G401.6 (cell line): ENCODE data around the gene PNPLA3.

Experiments
- FAIRE-seq: peaks from 2 replicates; lab custom pipeline; 2012; peaks lifted over from hg19 to GRCh38; lab: Jason Lieb, UNC

Gene PNPLA3

DNA sequence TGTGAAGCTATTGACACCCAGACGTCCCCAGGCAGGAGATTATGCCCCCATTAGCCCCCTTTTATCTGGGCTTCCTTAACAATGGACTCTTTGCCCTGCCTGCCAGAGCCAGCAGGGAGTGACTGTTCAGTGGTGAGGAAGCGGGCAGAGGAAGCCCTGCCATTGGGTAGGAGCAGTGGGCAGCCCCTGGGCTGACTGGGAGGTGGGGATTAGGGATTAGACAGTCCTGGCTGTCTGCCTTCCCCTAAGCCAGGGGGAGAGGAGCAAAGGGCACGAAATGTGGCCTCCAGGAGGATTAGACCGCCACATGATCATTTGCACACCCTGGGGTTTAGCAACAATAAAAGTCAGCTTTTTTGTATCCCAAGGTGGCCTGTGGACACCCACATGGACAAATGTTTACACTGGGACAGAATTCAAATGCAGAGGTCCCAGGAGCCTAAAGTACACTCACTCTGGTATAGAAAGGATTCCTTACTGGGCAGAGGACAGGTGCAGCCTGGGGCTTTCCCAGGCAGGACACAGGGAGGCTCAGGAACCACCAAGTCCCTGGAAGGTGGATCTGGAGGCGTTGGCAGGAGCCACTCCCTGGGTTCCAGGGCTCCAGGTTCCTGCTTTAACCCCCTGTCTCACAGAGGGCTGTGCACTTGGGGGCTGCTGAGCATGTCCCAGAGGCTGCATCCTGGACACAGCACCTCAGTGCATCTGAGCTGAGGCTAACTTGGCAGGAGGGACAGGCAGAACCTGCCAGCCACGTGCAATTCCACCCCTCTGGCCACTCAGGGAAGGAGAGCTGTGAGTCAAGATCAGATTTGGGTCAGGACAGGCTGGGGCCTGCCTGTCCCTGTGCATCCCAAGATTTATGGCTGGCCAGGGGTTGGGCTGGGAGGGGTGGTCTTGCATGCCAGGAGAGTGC lies 2.1 kb downstream of the PNPLA3 start:
- no peak for FAIRE-seq

DNA sequence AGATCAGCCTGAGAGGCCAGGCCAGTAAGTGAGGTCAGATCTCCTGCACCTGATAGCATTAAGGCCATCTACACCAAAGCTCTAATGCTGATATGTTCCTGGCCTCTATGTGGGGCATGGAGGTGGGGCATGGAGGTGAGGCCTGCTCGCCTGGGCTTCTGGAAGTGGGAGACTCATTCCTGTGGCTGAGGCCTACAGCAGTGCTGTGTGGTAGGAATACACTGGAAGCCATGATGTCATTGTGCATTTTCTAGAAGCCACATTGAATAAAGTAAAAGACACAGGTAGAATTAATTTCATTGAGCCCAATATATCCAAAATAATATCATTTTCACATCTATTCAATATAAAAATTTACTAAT lies 2.7 kb downstream of the PNPLA3 start:
- FAIRE-seq: no peak

DNA sequence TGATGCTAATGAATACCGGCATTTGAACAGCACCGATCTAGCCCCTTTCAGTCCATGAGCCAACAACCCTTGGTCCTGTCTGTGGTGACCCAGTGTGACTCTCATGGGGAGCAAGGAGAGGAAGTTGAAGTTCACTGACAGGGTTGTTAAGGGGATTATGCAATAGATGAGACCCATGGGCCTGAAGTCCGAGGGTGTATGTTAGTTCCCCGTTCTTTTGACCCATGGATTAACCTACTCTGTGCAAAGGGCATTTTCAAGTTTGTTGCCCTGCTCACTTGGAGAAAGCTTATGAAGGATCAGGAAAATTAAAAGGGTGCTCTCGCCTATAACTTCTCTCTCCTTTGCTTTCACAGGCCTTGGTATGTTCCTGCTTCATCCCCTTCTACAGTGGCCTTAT lies 4.9 kb downstream of the PNPLA3 start:
- FAIRE-seq: no peak

DNA sequence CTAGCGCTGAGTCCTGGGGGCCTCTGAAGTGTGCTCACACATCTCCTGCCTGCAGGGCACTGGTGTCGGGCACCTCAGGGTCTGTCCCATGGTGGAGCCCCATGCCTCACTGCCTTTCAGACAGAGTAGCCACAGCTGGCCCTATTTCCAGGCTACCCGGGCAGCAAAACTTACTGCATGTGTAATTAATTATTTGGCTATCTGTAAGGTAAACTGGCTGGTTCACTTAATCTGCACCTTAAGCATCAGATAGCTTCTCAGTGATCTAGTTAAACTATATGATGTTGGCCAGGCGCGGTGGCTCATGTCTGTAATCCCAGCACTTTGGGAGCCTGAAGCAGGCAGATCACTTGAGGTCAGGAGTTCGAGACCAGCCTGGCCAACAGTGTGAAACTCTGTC lies 5.3 kb downstream of the PNPLA3 start:
- no peak for FAIRE-seq

DNA sequence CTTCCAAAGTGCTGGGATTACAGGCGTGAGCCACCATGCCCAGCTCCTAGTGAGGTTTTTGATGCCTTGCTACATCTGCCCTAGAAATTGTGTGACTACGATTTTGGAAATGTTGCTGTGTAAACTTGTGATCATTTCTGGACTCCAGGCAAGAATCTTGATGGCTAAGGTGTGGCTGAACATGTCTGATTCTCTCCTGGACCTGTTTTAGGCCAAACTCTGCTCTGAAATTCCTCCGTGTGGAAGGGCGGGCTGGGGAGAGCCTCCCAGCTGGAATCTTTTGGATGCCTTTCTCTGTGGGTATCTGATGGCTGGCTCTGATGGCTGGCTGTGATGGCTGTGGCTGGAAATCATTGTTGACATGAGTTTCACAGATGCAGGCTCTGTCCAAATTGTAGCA lies 8.2 kb downstream of the PNPLA3 start:
- no peak for FAIRE-seq

DNA sequence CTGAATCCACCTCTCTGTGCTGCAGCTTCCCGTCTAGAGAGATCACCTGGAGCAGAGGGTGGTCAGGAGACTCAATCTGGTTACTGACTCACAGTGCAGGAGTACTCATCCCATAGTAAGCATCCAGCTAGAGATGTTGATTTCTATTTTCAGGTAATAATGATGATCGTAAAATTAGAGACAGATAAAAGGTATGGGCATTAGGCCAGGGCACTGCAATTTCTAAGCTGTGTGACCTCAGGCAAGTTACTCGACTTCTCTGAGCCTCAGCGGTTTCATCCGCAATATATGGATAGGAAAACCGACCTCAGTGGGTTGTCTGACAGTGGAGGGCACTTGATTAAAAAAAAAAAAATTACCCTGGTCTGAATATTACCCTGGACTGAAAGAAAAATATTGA lies 17.8 kb downstream of the PNPLA3 start:
- no peak for FAIRE-seq

DNA sequence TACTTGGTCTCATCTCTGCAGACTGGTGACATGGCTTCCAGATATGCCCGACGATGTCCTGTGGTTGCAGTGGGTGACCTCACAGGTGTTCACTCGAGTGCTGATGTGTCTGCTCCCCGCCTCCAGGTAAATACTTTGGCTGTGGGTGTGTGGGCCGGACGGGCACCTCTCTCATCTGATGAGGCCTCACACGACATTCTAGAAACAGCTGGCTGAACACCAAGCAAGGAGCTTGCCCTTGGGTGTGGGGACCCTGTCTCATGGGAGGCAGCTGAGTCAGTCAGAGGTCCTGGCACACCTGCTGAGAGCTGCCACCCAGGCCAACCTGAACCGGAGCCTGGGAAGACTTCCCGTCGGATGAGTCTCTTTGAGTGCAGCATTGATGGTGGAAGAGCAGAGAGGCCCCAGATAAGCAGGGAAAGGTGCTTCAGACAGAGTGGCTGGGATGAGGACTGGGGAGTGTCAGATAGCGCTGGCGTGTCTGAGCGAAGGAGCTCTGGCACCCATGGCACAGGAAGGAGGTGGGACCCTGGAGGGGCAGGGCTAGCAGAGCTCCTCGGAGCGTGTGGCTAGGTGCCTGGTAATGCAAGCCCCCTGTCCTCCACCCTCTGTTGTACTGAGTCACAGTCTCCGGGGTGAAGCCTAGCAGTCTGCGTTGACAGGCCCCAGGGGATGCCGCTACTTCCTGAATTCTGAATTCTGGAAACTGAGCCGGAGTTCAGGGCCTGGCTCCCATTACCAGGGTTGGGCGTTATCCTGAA lies 21.2 kb downstream of the PNPLA3 start:
- no peak for FAIRE-seq

DNA sequence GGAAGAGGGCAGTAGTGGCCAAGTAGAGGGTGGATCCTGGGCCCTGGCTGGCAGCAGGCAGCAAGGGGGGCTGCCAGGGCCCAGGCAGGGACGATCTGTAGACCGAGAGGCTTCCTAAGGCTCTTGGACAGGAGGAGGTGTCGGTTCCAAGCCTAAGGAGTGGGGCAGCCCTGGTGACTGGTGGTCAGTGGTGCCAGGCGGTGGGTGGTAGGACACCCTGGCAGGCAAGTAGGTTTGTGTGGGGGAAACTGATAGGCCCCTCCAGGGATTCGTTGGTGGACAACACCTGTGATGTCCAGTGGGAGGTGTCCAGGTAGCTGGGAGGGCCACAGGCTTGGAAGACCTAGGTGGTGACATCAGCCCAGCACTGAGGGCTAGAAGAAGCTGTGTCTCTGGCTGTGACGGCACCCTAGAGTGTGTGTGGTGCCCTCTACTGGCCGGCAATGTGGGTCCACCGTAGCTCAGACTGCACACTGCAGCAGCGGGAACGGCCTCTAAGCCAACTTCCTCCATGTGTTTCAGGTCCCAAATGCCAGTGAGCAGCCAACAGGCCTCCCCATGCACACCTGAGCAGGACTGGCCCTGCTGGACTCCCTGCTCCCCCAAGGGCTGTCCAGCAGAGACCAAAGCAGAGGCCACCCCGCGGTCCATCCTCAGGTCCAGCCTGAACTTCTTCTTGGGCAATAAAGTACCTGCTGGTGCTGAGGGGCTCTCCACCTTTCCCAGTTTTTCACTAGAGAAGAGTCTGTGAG lies 22.2 kb downstream of the PNPLA3 start:
- no peak for FAIRE-seq

DNA sequence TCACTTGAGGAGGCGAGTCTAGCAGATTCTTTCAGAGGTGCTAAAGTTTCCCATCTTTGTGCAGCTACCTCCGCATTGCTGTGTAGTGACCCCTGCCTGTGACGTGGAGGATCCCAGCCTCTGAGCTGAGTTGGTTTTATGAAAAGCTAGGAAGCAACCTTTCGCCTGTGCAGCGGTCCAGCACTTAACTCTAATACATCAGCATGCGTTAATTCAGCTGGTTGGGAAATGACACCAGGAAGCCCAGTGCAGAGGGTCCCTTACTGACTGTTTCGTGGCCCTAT lies 22.7 kb downstream of the PNPLA3 start:
- FAIRE-seq: no peak

DNA sequence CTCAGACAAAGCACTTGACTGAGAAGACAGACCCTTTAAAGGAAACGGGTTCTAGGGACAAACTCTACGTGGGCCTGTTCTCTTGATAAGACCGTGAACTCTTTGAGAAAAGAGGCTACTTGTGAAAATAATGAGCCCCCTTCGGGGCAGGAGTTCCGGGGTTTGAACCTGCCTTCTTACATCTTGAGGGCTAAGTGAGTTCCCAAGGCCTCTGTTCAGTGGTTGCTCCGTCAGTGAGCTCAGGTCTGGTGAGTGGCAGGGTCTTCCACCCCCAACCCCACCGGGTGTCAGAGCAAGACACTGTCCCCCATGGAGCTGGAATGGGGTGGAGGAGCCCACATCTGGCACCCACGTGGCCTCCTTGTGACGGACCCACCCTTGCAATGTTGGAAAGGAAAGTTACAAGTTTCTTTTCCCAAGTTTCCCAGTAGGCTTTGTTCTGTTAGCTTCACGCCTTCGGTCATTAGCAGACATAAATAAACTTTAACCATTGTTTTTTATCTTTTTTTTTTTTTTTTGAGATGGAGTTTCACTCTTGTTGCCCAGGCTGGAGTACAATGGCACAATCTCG lies 25.3 kb downstream of the PNPLA3 start:
- no peak for FAIRE-seq

DNA sequence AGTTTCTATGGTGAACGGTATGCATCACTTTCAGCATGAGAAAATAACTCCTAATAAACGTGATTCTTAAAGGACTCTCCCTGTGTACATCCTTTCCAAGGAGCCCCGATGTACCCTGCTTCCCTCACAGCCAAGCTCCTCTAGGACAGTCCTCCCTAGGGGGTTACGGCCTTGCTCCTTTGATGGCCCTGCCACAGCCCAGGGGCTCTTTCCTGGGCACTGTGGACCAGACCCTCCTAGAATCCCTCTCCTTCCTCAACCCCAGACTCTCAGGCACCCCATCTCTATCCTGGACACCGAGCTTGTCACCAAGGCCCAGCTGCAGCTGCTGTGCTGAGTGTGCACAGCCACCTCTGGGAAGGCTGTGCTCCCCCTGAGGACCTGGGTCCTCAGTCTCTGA lies 27.8 kb downstream of the PNPLA3 start:
- no peak for FAIRE-seq

DNA sequence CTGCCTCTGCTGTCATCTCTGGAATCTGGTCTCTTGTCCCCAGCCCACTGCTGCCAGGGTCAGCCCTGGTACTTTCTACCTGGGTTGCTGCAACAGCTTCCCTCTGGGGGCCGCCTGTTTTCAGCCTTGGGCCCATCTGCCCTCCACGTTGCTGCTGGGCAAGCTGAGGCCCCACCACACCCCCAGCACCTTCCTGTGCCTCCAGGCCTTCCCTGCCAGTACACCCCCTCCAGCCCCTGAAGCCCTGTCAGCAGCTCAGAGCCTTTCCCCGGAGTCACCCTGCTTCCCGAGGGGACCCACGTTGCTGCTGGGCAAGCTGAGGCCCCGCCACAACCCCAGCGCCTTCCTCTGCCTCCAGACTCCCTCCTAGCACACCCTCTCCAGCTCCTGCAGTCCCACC lies 28.4 kb downstream of the PNPLA3 start:
- no peak for FAIRE-seq

DNA sequence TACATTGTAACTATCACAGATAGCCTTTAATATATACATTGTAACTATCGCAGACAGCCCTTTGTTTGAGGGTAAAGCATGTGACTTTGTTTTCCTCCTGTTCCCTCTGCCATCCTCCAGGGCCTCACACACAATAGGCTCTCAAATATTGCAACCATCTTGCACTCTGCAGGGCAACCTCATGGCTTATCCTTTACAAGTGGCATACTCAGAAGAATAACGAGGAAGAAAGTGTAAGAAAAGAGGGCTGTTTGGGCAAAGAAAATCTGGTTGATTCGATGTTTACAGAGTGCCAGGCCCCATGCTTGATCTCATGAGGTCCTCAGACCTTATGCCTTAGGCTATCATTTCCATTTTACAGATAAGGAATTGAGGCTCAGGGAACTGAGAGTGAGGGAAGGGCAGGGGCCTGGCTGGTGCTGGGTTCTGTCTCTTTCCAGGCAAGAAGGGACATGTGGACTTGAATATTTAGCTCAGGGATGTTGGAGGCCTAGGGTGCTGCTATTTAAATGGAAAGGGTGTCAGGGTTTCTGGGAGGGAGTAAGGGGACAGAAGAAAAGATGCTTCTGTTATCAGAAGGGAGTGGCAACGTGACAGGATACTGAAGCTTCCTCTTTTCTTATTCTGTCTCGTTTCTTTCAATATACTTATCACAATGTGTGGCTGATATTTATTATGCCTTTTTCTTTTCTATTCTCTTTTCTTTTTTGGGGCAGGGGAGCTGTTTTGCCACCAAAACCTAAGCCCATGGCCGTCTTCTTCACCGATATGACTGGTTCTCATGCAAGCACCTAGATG lies 30.6 kb downstream of the PNPLA3 start:
- FAIRE-seq: no peak

DNA sequence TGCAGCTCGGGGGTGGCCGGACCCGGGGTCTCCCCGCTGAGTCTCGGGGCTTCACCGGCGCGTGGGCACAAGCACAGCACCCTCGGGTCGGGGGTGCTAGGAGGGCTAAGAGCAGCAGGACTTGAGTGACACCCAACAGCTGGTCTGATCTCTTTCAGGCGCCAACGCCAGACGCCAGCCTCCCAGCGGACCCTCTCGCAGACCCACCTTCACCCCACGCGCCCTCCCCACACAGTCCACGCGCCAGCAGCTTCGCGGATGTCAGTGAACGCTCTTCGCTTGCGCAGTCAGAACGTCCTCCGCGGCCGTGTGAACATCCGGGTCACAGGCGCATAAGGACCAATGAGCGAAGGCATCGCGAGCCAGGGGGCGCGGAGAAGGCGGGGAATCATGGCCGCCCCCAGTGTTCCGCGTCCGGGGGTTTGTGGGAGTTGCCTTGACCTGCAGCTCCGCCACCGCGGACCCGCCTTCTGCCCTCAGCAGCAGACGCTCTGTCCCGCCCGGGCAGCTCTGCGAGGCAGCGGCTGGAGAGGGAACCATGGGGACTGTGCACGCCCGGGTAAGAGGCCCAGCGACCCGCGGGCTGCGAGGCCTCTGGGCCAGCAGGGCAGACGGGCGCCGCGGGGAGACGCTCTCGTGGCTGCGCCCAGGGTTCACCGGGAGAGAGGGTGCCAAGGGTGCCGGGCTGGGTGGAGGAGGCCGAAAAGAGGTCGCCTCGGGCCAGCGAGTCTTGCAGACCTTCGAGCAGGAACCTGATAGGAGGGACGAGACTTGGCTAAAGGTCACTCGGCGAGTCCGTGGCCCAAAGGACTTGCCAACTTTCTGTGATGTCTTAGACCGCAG lies 31.7 kb downstream of the PNPLA3 start, which contains the start of gene SAMM50:
Gene SAMM50 (plus strand): TSS at position 403 of the 843 bp plus-strand sequence. CDS start 136 bp downstream, at position 539.
- peak; percentile 96 for FAIRE-seq

DNA sequence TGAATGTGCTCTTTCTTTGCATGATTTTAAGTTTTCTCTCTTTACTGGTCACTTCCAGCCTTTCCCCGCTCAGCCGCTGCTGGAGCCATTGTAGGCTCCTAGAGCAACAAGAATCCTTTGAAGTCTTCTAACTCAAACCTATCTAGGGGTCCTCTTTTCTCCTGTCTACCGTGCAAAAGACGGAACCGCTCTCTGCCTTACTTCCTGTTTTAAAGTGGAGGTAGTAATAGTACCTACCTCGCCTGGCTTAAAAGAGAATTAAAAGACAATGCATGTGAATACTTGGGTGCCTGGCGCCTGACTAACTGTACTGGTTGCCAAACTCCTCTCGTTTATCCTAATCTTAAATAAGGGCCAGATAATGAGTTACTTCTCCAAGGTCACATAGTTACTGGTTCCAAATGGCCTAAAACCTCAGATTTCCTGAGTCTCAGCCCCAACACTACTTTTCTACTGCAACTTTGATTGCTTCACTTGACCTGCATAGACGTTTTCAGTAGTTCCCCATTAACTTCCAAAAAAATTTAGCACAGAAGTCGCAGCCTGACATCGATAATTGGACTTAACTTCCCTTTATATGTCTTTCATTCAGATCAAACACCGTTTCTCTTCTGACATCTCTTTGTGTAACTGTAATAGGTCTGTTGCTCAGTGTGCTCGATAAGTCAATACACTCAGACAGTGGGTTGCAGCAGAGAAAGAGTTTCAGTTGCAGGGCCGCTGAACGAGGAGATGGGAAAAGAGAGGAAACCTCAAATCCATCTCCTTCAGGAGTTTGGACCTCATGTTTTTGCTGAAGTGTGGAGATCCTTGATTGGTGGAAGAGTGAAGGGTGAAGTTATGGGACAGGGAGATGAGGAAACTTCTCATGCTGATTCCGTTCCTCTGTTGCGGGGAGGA lies 32.5 kb downstream of the PNPLA3 start:
- FAIRE-seq: no peak

DNA sequence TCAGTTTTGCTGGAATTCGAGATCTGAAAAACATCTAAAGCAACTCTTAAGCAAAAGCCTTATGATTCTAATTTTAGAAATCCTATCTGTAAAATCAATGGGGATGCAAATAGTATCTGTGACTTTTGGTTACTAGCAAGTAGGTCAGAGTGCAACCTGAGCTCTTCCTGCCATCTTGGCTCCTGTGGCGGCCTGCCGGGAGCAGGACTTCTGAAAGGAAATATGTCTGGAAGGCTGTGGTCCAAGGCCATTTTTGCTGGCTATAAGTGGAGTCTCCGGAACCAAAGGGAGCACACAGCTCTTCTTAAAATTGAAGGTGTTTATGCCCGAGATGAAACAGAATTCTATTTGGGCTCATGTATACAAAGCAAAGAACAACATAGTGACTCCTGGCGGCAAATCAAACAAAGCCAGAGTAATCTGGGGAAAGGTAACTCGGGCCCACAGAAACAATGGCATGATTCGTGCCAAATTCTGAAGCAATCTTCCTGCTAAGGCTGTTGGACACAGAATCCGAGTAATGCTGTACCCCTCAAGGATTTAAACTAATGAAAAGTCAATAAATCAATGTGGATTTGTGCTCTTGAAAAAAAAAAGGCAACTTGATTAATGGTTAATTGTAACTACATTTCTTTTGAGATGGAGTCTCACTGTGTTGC lies 33.3 kb downstream of the PNPLA3 start:
- no peak for FAIRE-seq

DNA sequence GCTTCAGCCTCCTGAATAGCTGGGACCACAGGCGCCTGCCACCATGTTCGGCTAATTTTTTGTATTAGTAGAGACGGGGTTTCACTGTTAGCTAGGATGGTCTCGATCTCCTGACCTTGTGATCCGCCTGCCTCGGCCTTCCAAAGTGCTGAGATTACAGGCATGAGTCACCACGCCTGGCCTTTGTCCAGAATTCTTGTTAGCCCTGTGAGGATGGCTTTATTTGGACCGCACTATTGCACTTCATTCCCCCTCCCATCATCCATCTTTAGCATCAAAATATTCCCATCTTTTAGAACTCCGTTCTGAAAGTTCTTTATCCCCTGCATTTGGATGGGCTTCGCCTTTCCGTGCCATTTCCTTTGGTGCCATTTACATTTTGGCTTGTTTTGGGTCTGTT lies 34.3 kb downstream of the PNPLA3 start:
- no peak for FAIRE-seq

DNA sequence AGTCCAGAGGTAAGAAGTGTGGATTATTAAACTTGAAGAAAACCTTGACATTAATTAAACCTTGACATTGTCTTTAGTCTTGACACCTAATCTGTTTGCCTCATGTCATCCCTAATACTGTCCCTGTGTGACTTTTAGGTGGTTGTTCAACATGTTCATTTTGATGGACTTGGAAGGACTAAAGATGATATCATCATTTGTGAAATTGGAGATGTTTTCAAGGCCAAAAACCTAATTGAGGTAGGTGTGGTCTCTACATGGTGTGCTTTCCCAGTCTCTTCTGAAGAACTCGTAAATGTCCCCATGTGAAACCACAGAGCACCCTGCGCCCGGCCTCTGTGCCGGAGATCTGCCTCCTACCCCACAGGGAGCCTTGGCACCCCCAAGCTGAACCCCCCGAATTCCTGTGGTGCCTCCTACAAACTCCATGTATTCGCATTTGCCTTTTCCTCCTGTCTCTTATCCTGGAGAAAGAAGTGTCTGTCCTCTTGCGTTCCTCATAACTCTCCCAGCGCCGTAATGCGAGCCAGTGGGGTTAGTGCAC lies 40.8 kb downstream of the PNPLA3 start:
- no peak for FAIRE-seq

DNA sequence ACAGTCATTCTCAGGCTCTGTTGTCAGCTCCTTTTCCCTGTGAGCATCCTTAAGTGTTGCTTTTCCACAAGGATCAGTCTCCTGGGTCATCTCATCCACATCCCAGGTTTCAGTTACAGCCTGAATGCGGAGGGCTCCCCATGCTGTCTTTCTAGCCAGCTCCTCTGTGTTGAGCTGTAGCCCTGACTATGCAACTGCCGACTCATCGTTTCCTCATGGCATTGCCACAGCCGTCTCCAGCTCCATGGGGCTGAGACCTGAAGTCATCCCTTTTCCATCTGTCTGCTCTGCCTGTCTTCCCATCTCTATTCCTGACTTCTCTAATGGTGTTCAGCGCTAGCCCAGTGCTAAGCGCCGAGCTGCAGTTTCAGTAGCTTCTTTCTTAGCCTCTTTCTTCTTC lies 43.5 kb downstream of the PNPLA3 start:
- no peak for FAIRE-seq
